Measurements from ENCODE around the gene FOXRED2. TPM values are rescaled to one million over a fixed set of nuclear protein-coding genes. Genes with fewer than 3 reads are reported as not detected.

FOXRED2 gene
- total and polyA plus RNA-seq, 2 of the 8 experiments (the other 6 are each of a cell fraction or from before 2014, with no cell fraction given) = 11.5 to 27.8 TPM

DNA sequence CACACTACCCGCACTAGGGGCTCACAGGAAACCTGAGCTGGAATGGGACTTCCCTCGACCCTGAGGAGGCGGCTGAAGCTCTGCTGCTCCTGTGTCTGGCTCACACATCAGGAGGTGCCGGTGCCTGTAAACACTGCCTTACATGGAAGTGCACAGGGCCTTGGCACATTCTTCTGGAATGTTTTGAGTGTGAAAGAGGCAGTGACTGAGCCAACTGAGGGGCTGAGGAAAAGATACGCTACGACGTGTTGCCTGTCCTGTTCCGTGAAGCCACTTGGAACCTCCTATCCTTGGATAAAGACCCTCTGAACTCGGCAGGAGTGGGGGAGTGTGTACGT is 35.9 kb downstream of the FOXRED2 start (continued):
- TF ChIP-seq, protein P1, sequence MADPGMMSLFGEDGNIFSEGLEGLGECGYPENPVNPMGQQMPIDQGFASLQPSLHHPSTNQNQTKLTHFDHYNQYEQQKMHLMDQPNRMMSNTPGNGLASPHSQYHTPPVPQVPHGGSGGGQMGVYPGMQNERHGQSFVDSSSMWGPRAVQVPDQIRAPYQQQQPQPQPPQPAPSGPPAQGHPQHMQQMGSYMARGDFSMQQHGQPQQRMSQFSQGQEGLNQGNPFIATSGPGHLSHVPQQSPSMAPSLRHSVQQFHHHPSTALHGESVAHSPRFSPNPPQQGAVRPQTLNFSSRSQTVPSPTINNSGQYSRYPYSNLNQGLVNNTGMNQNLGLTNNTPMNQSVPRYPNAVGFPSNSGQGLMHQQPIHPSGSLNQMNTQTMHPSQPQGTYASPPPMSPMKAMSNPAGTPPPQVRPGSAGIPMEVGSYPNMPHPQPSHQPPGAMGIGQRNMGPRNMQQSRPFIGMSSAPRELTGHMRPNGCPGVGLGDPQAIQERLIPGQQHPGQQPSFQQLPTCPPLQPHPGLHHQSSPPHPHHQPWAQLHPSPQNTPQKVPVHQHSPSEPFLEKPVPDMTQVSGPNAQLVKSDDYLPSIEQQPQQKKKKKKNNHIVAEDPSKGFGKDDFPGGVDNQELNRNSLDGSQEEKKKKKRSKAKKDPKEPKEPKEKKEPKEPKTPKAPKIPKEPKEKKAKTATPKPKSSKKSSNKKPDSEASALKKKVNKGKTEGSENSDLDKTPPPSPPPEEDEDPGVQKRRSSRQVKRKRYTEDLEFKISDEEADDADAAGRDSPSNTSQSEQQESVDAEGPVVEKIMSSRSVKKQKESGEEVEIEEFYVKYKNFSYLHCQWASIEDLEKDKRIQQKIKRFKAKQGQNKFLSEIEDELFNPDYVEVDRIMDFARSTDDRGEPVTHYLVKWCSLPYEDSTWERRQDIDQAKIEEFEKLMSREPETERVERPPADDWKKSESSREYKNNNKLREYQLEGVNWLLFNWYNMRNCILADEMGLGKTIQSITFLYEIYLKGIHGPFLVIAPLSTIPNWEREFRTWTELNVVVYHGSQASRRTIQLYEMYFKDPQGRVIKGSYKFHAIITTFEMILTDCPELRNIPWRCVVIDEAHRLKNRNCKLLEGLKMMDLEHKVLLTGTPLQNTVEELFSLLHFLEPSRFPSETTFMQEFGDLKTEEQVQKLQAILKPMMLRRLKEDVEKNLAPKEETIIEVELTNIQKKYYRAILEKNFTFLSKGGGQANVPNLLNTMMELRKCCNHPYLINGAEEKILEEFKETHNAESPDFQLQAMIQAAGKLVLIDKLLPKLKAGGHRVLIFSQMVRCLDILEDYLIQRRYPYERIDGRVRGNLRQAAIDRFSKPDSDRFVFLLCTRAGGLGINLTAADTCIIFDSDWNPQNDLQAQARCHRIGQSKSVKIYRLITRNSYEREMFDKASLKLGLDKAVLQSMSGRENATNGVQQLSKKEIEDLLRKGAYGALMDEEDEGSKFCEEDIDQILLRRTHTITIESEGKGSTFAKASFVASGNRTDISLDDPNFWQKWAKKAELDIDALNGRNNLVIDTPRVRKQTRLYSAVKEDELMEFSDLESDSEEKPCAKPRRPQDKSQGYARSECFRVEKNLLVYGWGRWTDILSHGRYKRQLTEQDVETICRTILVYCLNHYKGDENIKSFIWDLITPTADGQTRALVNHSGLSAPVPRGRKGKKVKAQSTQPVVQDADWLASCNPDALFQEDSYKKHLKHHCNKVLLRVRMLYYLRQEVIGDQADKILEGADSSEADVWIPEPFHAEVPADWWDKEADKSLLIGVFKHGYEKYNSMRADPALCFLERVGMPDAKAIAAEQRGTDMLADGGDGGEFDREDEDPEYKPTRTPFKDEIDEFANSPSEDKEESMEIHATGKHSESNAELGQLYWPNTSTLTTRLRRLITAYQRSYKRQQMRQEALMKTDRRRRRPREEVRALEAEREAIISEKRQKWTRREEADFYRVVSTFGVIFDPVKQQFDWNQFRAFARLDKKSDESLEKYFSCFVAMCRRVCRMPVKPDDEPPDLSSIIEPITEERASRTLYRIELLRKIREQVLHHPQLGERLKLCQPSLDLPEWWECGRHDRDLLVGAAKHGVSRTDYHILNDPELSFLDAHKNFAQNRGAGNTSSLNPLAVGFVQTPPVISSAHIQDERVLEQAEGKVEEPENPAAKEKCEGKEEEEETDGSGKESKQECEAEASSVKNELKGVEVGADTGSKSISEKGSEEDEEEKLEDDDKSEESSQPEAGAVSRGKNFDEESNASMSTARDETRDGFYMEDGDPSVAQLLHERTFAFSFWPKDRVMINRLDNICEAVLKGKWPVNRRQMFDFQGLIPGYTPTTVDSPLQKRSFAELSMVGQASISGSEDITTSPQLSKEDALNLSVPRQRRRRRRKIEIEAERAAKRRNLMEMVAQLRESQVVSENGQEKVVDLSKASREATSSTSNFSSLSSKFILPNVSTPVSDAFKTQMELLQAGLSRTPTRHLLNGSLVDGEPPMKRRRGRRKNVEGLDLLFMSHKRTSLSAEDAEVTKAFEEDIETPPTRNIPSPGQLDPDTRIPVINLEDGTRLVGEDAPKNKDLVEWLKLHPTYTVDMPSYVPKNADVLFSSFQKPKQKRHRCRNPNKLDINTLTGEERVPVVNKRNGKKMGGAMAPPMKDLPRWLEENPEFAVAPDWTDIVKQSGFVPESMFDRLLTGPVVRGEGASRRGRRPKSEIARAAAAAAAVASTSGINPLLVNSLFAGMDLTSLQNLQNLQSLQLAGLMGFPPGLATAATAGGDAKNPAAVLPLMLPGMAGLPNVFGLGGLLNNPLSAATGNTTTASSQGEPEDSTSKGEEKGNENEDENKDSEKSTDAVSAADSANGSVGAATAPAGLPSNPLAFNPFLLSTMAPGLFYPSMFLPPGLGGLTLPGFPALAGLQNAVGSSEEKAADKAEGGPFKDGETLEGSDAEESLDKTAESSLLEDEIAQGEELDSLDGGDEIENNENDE (IDR thresholded peaks at IDR 0.05; ENCODE audit: insufficient replicate concordance, low read length) = no peak
